SK-N-SH treated with all-trans-retinoic acid at 6 μM for 48 hours (cell line): ENCODE measurements around the gene USP46.

ENCODE experiments used
- ATAC-seq: fragments of 200-7000 bp; cut with Tn5 transposase; 3 replicates; pipeline ENCODE4 v1.9.1; 2020; ENCODE audit warnings: mild to moderate bottlenecking, moderate library complexity
- ARNTL ChIP-seq: fragments of 450-650 bp; formaldehyde crosslinking; IDR thresholded peaks from 2 replicates; pipeline ENCODE4 v1.5.0; 2020; ENCODE audit warnings: low read depth, mild to moderate bottlenecking, moderate library complexity, borderline replicate concordance
- BACH2 ChIP-seq: fragments of 250-450 bp; sonication (Bioruptor Pico); IDR thresholded peaks from 2 replicates; pipeline ENCODE4 v1.9.0; 2021; ENCODE audit warnings: mild to moderate bottlenecking, borderline replicate concordance
- CREB5 ChIP-seq: fragments of 250-450 bp; sonication (Bioruptor Pico); IDR thresholded peaks from 2 replicates; pipeline ENCODE4 v1.5.1; 2020; ENCODE audit warnings: low read depth, mild to moderate bottlenecking, moderate library complexity
- CSDC2 ChIP-seq: fragments of 250-450 bp; sonication (Bioruptor Pico); IDR thresholded peaks from 2 replicates; pipeline ENCODE4 v1.5.0; 2020; ENCODE audit warnings: mild to moderate bottlenecking, moderate library complexity
- CSRNP3 ChIP-seq: fragments of 250-450 bp; sonication (Bioruptor Pico); IDR thresholded peaks from 2 replicates; pipeline ENCODE4 v1.5.1; 2021; ENCODE audit warnings: mild to moderate bottlenecking, moderate library complexity
- GLIS3 ChIP-seq: fragments of 250-450 bp; sonication (Bioruptor Pico); IDR thresholded peaks from 2 replicates; pipeline ENCODE4 v1.5.0; 2020; ENCODE audit warnings: mild to moderate bottlenecking, moderate library complexity
- ISL1 ChIP-seq: fragments of 250-450 bp; sonication (Bioruptor Pico); IDR thresholded peaks from 2 replicates; pipeline ENCODE4 v2.1.2; 2022; ENCODE audit warnings: mild to moderate bottlenecking, moderate library complexity
- OSR1 ChIP-seq: fragments of 250-450 bp; sonication (Bioruptor Pico); IDR thresholded peaks from 2 replicates; pipeline ENCODE4 v1.8.0; 2022; ENCODE audit warnings: moderate library complexity, mild to moderate bottlenecking, inconsistent platforms
- PPARA ChIP-seq: fragments of 250-450 bp; sonication (Bioruptor Pico); IDR thresholded peaks from 2 replicates; pipeline ENCODE4 v1.5.0; 2020; ENCODE audit warnings: mild to moderate bottlenecking, borderline replicate concordance
- SNAI2 ChIP-seq: fragments of 250-450 bp; sonication (Bioruptor Pico); IDR thresholded peaks from 2 replicates; pipeline ENCODE4 v1.5.0; 2020; ENCODE audit warnings: mild to moderate bottlenecking, moderate library complexity
- TCF4 ChIP-seq: fragments of 250-450 bp; sonication (Bioruptor Pico); IDR thresholded peaks from 2 replicates; pipeline ENCODE4 v1.8.0; 2021; ENCODE audit warnings: mild to moderate bottlenecking, moderate library complexity, borderline replicate concordance
- TOX ChIP-seq: fragments of 250-450 bp; sonication (Bioruptor Pico); IDR thresholded peaks from 2 replicates; pipeline ENCODE4 v1.8.0; 2021; ENCODE audit warnings: mild to moderate bottlenecking, moderate library complexity, borderline replicate concordance
- ZC3H10 ChIP-seq: fragments of 250-450 bp; sonication (Bioruptor Pico); IDR thresholded peaks from 2 replicates; pipeline ENCODE4 v1.5.1; 2021; ENCODE audit warnings: mild to moderate bottlenecking, moderate library complexity
- ZFP3 ChIP-seq: fragments of 250-450 bp; sonication (Bioruptor Pico); IDR thresholded peaks from 2 replicates; pipeline ENCODE4 v1.5.0; 2020; ENCODE audit warnings: mild to moderate bottlenecking, moderate library complexity
- ZFP30 ChIP-seq: fragments of 450-650 bp; formaldehyde crosslinking; IDR thresholded peaks from 2 replicates; pipeline ENCODE4 v1.5.0; 2022; ENCODE audit warnings: mild to moderate bottlenecking, moderate library complexity
- ZNF565 ChIP-seq: fragments of 450-650 bp; formaldehyde crosslinking; conservative IDR thresholded peaks from 2 replicates; pipeline ENCODE4 v1.5.0; 2020; ENCODE audit warnings: low read depth, mild to moderate bottlenecking, moderate library complexity
- ZNF70 ChIP-seq: fragments of 450-650 bp; formaldehyde crosslinking; IDR thresholded peaks from 2 replicates; pipeline ENCODE4 v1.5.0; 2020; ENCODE audit warnings: mild to moderate bottlenecking, moderate library complexity
- ZNF8 ChIP-seq: fragments of 450-650 bp; formaldehyde crosslinking; IDR thresholded peaks from 2 replicates; pipeline ENCODE4 v1.5.0; 2020; ENCODE audit warnings: mild to moderate bottlenecking, moderate library complexity
- TF ChIP-seq, protein P1 (sequence below): fragments of 250-450 bp; sonication (Bioruptor Pico); IDR thresholded peaks from 2 replicates; pipeline ENCODE4 v1.8.0; 2021; ENCODE audit warnings: low read depth, mild to moderate bottlenecking, moderate library complexity, borderline replicate concordance
- TF ChIP-seq, protein P2 (sequence below): fragments of 250-450 bp; sonication (Bioruptor Pico); IDR thresholded peaks from 2 replicates; pipeline ENCODE4 v1.8.0; 2020; ENCODE audit warnings: mild to moderate bottlenecking, moderate library complexity, borderline replicate concordance
- TF ChIP-seq, protein P3 (sequence below): fragments of 250-450 bp; sonication (Bioruptor Pico); IDR thresholded peaks from 2 replicates; pipeline ENCODE4 v1.5.0; 2020; ENCODE audit warnings: mild to moderate bottlenecking, moderate library complexity

Gene USP46

GRCh38 chr4:52694936-52695335 lies 35.8 kb upstream of the USP46 start:
- no peak for TF ChIP-seq GLIS3
- TF ChIP-seq CREB5 (CRISPR knock-in tag), result no peak
- no peak for TF ChIP-seq ISL1
- TF ChIP-seq, protein P1, sequence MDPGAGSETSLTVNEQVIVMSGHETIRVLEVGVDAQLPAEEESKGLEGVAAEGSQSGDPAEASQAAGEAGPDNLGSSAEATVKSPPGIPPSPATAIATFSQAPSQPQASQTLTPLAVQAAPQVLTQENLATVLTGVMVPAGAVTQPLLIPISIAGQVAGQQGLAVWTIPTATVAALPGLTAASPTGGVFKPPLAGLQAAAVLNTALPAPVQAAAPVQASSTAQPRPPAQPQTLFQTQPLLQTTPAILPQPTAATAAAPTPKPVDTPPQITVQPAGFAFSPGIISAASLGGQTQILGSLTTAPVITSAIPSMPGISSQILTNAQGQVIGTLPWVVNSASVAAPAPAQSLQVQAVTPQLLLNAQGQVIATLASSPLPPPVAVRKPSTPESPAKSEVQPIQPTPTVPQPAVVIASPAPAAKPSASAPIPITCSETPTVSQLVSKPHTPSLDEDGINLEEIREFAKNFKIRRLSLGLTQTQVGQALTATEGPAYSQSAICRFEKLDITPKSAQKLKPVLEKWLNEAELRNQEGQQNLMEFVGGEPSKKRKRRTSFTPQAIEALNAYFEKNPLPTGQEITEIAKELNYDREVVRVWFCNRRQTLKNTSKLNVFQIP (CRISPR knock-in tag), result no peak
- no peak for TF ChIP-seq PPARA (CRISPR knock-in tag)
- TF ChIP-seq ZC3H10 (CRISPR knock-in tag), result no peak
- TF ChIP-seq, protein P2, sequence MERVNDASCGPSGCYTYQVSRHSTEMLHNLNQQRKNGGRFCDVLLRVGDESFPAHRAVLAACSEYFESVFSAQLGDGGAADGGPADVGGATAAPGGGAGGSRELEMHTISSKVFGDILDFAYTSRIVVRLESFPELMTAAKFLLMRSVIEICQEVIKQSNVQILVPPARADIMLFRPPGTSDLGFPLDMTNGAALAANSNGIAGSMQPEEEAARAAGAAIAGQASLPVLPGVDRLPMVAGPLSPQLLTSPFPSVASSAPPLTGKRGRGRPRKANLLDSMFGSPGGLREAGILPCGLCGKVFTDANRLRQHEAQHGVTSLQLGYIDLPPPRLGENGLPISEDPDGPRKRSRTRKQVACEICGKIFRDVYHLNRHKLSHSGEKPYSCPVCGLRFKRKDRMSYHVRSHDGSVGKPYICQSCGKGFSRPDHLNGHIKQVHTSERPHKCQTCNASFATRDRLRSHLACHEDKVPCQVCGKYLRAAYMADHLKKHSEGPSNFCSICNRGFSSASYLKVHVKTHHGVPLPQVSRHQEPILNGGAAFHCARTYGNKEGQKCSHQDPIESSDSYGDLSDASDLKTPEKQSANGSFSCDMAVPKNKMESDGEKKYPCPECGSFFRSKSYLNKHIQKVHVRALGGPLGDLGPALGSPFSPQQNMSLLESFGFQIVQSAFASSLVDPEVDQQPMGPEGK (CRISPR knock-in tag), result no peak
- TF ChIP-seq ZNF565 (CRISPR knock-in tag), result no peak
- TF ChIP-seq ARNTL (CRISPR knock-in tag), result no peak
- no peak for TF ChIP-seq TOX (CRISPR knock-in tag)
- no peak for TF ChIP-seq CSDC2
- TF ChIP-seq CSRNP3 (CRISPR knock-in tag), result no peak
- no peak for TF ChIP-seq SNAI2
- TF ChIP-seq TCF4 (CRISPR knock-in tag), result no peak
- TF ChIP-seq ZFP30 (CRISPR knock-in tag), result no peak
- no peak for ATAC-seq

GRCh38 chr4:52693492-52693891 lies 34.4 kb upstream of the USP46 start:
- TF ChIP-seq CREB5 (CRISPR knock-in tag), result no peak
- no peak for TF ChIP-seq ZC3H10 (CRISPR knock-in tag)
- TF ChIP-seq ZNF70, result no peak
- TF ChIP-seq, protein P1 (CRISPR knock-in tag), result no peak
- no peak for TF ChIP-seq BACH2
- TF ChIP-seq ZNF8 (CRISPR knock-in tag), result no peak
- TF ChIP-seq, protein P3, sequence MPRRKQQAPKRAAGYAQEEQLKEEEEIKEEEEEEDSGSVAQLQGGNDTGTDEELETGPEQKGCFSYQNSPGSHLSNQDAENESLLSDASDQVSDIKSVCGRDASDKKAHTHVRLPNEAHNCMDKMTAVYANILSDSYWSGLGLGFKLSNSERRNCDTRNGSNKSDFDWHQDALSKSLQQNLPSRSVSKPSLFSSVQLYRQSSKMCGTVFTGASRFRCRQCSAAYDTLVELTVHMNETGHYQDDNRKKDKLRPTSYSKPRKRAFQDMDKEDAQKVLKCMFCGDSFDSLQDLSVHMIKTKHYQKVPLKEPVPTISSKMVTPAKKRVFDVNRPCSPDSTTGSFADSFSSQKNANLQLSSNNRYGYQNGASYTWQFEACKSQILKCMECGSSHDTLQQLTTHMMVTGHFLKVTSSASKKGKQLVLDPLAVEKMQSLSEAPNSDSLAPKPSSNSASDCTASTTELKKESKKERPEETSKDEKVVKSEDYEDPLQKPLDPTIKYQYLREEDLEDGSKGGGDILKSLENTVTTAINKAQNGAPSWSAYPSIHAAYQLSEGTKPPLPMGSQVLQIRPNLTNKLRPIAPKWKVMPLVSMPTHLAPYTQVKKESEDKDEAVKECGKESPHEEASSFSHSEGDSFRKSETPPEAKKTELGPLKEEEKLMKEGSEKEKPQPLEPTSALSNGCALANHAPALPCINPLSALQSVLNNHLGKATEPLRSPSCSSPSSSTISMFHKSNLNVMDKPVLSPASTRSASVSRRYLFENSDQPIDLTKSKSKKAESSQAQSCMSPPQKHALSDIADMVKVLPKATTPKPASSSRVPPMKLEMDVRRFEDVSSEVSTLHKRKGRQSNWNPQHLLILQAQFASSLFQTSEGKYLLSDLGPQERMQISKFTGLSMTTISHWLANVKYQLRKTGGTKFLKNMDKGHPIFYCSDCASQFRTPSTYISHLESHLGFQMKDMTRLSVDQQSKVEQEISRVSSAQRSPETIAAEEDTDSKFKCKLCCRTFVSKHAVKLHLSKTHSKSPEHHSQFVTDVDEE (CRISPR knock-in tag), result no peak
- no peak for TF ChIP-seq PPARA (CRISPR knock-in tag)
- TF ChIP-seq OSR1 (CRISPR knock-in tag), result no peak
- TF ChIP-seq ZNF565 (CRISPR knock-in tag), result no peak
- no peak for TF ChIP-seq TCF4 (CRISPR knock-in tag)
- no peak for TF ChIP-seq CSDC2
- no peak for TF ChIP-seq TOX (CRISPR knock-in tag)
- TF ChIP-seq ISL1, result no peak
- no peak for TF ChIP-seq CSRNP3 (CRISPR knock-in tag)
- TF ChIP-seq, protein P2 (CRISPR knock-in tag), result no peak
- TF ChIP-seq ZFP3 (CRISPR knock-in tag), result no peak
- ATAC-seq, result no peak
